H1 (cell line): ENCODE data around the gene FMNL2.

Experiments
- TCF12 ChIP-seq: IDR thresholded peaks from 2 replicates; pipeline ENCODE4 v1.6.1; 2011; ENCODE audit warnings: low read depth, mild to moderate bottlenecking, low read length
- TF ChIP-seq, protein P1 (sequence below), 3 experiments: IDR thresholded peaks; 1 replicate in 2 of 3; 2 replicates in 1 of 3; pipeline versions ENCODE4 v1.5.1 to v1.6.1; 2011; ENCODE audit warnings: low read length in 3 of 3, mild to moderate bottlenecking in 3 of 3, inconsistent platforms in 2 of 3, low read depth in 1 of 3, moderate library complexity in 1 of 3; ENCODE audit not compliant: insufficient read depth in 1 of 3; ENCODE audit errors: control extremely low read depth in 1 of 3

GRCh38 chr2:152467677-152468410 lies 132.9 kb downstream of the FMNL2 start:
- TF ChIP-seq, protein P1, sequence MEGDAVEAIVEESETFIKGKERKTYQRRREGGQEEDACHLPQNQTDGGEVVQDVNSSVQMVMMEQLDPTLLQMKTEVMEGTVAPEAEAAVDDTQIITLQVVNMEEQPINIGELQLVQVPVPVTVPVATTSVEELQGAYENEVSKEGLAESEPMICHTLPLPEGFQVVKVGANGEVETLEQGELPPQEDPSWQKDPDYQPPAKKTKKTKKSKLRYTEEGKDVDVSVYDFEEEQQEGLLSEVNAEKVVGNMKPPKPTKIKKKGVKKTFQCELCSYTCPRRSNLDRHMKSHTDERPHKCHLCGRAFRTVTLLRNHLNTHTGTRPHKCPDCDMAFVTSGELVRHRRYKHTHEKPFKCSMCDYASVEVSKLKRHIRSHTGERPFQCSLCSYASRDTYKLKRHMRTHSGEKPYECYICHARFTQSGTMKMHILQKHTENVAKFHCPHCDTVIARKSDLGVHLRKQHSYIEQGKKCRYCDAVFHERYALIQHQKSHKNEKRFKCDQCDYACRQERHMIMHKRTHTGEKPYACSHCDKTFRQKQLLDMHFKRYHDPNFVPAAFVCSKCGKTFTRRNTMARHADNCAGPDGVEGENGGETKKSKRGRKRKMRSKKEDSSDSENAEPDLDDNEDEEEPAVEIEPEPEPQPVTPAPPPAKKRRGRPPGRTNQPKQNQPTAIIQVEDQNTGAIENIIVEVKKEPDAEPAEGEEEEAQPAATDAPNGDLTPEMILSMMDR (IDR thresholded peaks at IDR 0.05; ENCODE audit: control extremely low read depth in 1 of 3, insufficient read depth in 1 of 3, low read depth in 1 of 3, low read length in 3 of 3): no peak
- TF ChIP-seq TCF12: no peak
